ENCODE measurements around the gene CPB2. TPM values are rescaled to one million over a fixed set of nuclear protein-coding genes. Genes with fewer than 3 reads are reported as not detected.

The CPB2 gene
- total RNA-seq, 1 experiment from 2014 or later: 0.28 TPM

- Histone ChIP-seq H3K27me3 (ENCODE audit: control insufficient read depth, insufficient read depth, low read length) (no peaks in the 10 kb centered on the region), H3K9me3 (ENCODE audit: control insufficient read depth, insufficient read depth, low read depth, low read length) (no peaks in the 10 kb centered on the region), H3K4me1 (ENCODE audit: control insufficient read depth, insufficient read depth, low read length) (no peaks in the 10 kb centered on the region), H3K36me3 (ENCODE audit: control insufficient read depth, insufficient read depth, low read length) (no peaks in the 10 kb centered on the region), H3K4me3 (ENCODE audit: low read depth in 2 of 2, low read length in 2 of 2) (no peak overlapping the region), H3K27ac (ENCODE audit: low read length) (no peak overlapping the region)
- DNase-seq (ENCODE audit: low read depth, low spot score) (no peak), ATAC-seq (no peak)
- POLR2A ChIA-PET: no interaction called here
- intact Hi-C loops (cut with micrococcal nuclease; ENCODE audit: unreplicated experiment) (no loop called here), in situ Hi-C loops (cut with HindIII; ENCODE audit: low pct_unique_long_range_greater_than_20kb, low sequenced_read_pairs) (no loop called here)
- TF ChIP-seq REST (IDR thresholded peaks at IDR 0.05; ENCODE audit: insufficient read depth in 1 of 2, low read depth in 2 of 2, low read length in 1 of 2) (no peak), CTCF (IDR thresholded peaks at IDR 0.05) (no peak), SIN3A (IDR thresholded peaks at IDR 0.05; ENCODE audit: borderline replicate concordance, insufficient read depth, low read depth, low read length) (no peak), POLR2AphosphoS5 (IDR thresholded peaks at IDR 0.05; ENCODE audit: low read depth, low read length) (no peak), TCF7L2 (IDR thresholded peaks at IDR 0.05; ENCODE audit: low read depth, low read length) (no peak)
- no TSS peak for BruUV-seq (replicated peaks)
- CTCF ChIA-PET: no interaction called here
Observed at GRCh38 chr13:46079770-46080169, 25.1 kb downstream of the CPB2 start.

- Histone ChIP-seq H3K9me3 (ENCODE audit: control insufficient read depth, insufficient read depth, low read depth, low read length) (no peaks in the 10 kb centered on the region), H3K4me1 (ENCODE audit: control insufficient read depth, insufficient read depth, low read length) (no peaks in the 10 kb centered on the region), H3K36me3 (ENCODE audit: control insufficient read depth, insufficient read depth, low read length) (no peaks in the 10 kb centered on the region), H3K27me3 (ENCODE audit: control insufficient read depth, insufficient read depth, low read length) (no peaks in the 10 kb centered on the region), H3K4me3 (ENCODE audit: low read depth in 2 of 2, low read length in 2 of 2) (no peak overlapping the region), H3K27ac (ENCODE audit: low read length) (no peak overlapping the region)
- in situ Hi-C loops (cut with HindIII; ENCODE audit: low pct_unique_long_range_greater_than_20kb, low sequenced_read_pairs): no loop called here
- CTCF ChIA-PET: no interaction called here
- no peak for DNase-seq (ENCODE audit: low read depth, low spot score)
- POLR2A ChIA-PET: no interaction called here
- no TSS peak for BruUV-seq (replicated peaks)
- TF ChIP-seq POLR2AphosphoS5 (IDR thresholded peaks at IDR 0.05; ENCODE audit: low read depth, low read length) (no peak), SIN3A (IDR thresholded peaks at IDR 0.05; ENCODE audit: borderline replicate concordance, insufficient read depth, low read depth, low read length) (no peak), TCF7L2 (IDR thresholded peaks at IDR 0.05; ENCODE audit: low read depth, low read length) (no peak), CTCF (IDR thresholded peaks at IDR 0.05) (no peak), REST (IDR thresholded peaks at IDR 0.05; ENCODE audit: insufficient read depth in 1 of 2, low read depth in 2 of 2, low read length in 1 of 2) (no peak)
- no peak for ATAC-seq
- intact Hi-C loops (cut with micrococcal nuclease; ENCODE audit: unreplicated experiment): no loop called here
Observed at GRCh38 chr13:46077265-46077664, 27.6 kb downstream of the CPB2 start.
